GM21723 (cell line): Measurements from ENCODE around the gene C9orf40.

ENCODE experiments used
- ATAC-seq: cut with Tn5 transposase; IDR thresholded peaks from one replicate; pipeline ENCODE4 v1.9.1; 2021; ENCODE audit warnings: mild to moderate bottlenecking, moderate library complexity; ENCODE audit not compliant: unreplicated experiment

C9orf40 gene, protein sequence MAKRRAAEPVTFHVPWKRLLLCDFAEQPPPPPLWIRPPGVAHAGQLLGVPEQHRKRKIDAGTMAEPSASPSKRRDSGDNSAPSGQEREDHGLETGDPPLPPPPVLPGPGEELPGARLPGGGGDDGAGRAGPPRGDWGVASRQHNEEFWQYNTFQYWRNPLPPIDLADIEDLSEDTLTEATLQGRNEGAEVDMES

GRCh38 chr9:74952201-74953151, at the start of gene C9orf40:
C9orf40 (minus strand) TSS chr9:74952912; CDS start chr9:74952611, 301 bp downstream.
- peak; percentile 92 for ATAC-seq

DNA sequence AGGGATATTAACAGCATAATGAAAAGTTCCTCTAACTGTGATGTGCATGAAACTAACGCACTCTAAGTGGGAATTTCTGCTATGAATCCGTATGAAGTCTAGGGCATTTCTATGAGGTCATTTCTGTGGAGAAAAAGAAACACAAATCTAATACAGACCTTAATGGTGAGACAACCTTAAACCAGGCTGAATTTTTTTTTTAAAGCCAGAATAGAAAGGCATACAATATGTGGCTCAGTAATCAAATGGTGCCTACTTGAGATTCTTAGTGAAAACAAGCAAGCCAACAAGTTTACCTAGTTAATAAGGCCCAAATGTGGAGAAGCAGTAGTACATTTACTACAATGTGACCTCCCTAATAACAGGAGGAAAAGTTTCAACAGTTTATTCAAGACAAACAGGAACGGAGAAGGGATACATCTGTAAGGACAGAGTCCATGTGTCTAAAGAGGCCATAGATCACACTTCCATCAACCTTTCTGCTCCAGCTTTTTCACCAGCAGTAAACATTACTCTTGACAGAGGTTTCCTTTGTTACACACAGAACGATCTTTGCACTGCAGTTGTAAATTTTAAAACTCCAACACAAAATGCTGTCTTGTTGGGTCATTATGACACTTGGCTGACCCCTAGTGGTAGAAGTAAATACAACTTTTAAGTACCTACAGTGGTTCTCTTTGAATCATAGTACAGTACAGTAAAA, 49.2 kb upstream of the C9orf40 start:
- peak; percentile 91 for ATAC-seq

DNA sequence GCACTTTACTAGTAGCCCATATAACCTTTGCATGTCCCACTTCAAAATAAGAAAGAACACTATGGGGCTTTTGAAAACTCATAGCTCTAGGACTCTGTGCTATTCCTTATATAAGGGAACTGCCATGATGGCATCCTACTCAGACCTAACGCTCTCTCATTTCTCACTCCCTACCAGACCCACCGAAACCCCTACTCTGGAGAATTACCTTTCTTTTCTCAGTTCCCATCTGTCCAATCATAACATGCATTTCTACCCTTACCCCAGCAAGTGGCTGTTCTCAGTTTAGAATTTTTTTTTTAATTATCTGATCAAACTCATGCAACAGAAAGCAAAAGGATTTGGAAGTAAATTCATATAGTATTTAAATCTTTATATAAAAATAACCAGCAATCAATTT, 48.1 kb upstream of the C9orf40 start:
- no peak for ATAC-seq

DNA sequence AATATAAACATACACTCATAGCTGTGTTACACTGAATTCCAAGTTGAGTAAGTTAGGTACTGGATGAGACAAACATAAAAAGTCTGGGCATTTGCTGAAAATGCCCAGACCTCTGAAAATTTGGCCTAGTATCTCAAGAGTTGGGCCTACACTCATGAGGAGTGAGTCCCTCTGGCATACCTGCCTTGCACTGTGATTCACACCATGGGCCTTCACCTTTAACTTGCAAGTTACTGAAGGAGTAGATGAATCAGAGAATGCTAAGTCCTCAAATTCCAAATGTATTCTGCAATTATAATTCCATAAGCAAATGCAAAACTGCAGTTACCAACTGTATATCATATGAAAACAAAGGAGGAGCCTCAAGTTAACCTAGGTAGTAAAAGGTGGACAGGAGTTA, 32.3 kb upstream of the C9orf40 start:
- ATAC-seq: no peak

DNA sequence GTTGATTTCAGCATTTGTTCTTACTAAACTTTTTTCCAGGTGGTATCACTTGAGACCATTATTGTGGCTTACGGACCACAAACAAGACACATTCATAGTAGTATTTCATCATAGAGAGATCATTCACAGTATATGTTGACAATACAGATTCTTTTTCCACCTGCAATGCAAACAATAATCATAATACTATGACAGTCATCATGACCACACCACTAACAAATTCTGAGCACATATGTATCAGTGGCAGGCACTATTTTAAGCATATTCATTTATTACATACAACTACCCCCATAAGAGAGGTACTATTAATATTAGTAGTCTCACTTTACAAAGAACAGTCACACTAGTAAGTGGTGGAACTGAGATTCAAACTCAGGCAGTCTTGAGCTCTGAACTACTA, 31.0 kb upstream of the C9orf40 start:
- ATAC-seq: no peak

- ATAC-seq: no peak
Observed at GRCh38 chr9:74979844-74980243, 27.1 kb upstream of the C9orf40 start.

- ATAC-seq: no peak
Observed at GRCh38 chr9:74977287-74977686, 24.6 kb upstream of the C9orf40 start.

GRCh38 chr9:74975538-74975937, 22.8 kb upstream of the C9orf40 start:
- no peak for ATAC-seq

- no peak for ATAC-seq
Observed at GRCh38 chr9:74974558-74974957, 21.8 kb upstream of the C9orf40 start.

DNA sequence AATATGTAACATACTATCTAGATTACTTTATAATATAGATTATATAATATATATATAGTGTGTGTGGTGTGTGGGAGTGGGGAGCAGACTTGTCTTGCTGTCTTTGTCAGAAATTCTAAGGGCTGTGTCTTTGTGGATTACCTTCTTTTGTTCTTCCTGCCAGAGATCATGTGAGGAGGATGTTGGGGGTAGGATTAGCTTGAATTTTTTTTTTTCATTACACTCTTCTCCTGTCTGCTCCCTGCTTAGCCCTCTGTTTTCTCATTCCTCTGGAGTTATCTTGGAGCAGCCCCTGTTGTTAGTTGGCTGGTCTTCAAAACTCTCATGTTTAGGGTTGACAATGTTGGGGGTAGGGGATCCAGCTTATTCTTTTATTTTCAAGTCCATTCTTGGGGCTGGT, 21.0 kb upstream of the C9orf40 start:
- no peak for ATAC-seq

- no peak for ATAC-seq
Observed at GRCh38 chr9:74963056-74963455, 10.3 kb upstream of the C9orf40 start.

GRCh38 chr9:74961496-74961895, 8.8 kb upstream of the C9orf40 start:
- no peak for ATAC-seq

GRCh38 chr9:74960561-74960960, 7.8 kb upstream of the C9orf40 start:
- ATAC-seq: no peak

GRCh38 chr9:74958587-74958986, 5.9 kb upstream of the C9orf40 start:
- ATAC-seq: no peak

GRCh38 chr9:74953235-74953751, 581 bp upstream of the C9orf40 start:
- ATAC-seq: peak; percentile 10

- ATAC-seq: peak; percentile 45
Observed at GRCh38 chr9:74951725-74952151, 974 bp downstream of the C9orf40 start.

GRCh38 chr9:74951107-74951720, 1.5 kb downstream of the C9orf40 start:
- no peak for ATAC-seq

- no peak for ATAC-seq
Observed at GRCh38 chr9:74949859-74950855, 2.6 kb downstream of the C9orf40 start.

DNA sequence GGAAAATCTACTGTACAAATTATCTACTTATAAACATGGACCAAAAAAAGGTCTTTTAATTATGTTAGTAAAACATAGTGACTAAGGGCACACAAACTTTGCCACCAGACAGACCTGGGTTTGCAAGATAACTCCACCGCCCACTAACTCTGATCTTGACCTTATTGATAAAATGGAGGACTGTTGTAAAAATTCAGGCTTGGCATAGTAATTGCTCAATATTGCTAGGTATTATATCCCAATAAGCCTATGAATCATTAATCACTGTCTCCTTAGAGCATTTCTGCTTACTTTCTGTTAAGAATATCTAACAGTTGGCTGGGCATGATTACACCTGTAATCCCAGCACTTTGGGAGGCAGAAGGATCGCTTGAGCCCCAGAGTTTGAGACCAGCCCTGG, 3.8 kb downstream of the C9orf40 start:
- ATAC-seq: no peak

DNA sequence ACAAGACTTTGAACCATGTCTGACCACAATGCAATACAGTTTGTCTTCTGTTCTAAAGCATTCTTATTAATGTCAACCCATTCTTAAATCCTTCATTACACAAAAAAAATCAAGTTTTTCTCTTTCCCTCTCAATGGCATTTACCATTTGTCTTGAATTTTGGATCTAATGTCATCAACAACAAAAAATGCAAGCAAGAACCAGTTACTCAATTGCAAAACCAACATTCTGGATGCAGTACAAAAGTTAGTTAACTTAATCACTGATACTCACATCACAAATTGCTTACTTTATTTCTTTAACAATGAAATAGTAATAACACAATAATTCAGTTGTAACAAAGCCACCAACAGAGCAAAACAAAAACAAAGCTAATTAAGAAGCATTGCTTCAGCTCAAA, 6.0 kb downstream of the C9orf40 start:
- no peak for ATAC-seq
